ENCODE data around the gene MEF2A.

DNA sequence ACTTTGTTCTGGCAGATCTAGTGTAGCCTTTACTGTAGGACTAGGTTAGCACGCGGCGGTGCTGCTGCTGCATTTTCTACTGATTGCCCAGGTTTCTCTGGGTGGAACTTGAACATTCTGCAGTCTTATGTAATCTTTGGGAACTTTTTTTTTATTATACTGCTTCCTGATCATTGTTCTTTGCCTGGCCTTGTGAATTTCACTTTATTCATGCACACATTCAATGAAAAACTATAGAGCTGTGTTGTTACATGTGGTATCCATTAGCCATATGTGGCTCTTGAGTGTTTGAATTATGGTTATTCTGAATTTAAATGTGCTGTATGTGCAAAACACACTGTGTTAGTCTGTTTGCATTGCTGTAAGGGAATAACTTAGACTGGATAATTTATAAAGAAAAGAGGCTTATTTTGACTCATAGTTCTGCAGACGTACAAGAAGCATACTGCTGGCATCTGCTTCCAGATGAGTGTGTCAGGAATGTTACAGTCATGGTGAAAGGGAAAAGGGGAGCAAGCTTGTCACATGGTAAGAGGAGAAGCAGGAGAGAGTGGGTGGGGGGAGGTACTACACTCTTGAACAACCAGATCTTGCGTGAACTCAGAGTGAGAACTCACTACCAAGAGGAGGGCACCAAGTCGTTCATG, 26.5 kb downstream of the MEF2A start:
- TF ChIP-seq CTCF (IDR thresholded peaks at IDR 0.05; ENCODE audit: low read length) (no peak), EZH2 (IDR thresholded peaks at IDR 0.05; ENCODE audit: borderline replicate concordance, low read length) (no peak)

All from OCI-LY1 (cell line).